ENCODE measurements around the gene CCDC185.
A peak's percentile ranks its signal among the peaks of the same experiment; 100 is the strongest.

The CCDC185 gene

GRCh38 chr1:223393275-223394214 lies at the start of gene CCDC185:
Gene CCDC185, plus strand, starts transcription at chr1:223393415. Its CDS starts 61 bp downstream, at chr1:223393476.
- no peak for DNase-seq (ENCODE audit: low read depth)

DNA sequence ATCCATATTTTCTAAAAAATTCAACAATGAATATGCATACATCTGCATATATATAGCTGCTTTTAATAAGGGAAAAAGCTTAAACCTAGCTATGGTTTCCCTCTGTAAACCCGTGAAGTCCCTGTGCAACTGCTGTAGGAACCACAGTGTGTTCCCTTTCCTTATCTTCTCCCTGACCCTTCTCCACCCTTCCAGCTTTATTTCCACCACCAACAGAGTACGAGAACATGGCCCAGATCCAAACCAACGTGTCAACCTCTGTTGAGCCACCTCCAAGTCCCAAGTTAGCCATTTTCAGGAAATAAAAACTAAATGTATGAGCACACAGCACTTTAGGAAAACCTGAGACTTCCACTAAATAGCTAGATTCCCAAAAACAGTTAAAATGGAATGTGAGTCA lies 49.5 kb upstream of the CCDC185 start:
- DNase-seq (ENCODE audit: low read depth): no peak

- no peak for DNase-seq (ENCODE audit: low read depth)
These were observed 48.7 kb upstream of the CCDC185 start for GRCh38 chr1:223344491-223344890.

DNA sequence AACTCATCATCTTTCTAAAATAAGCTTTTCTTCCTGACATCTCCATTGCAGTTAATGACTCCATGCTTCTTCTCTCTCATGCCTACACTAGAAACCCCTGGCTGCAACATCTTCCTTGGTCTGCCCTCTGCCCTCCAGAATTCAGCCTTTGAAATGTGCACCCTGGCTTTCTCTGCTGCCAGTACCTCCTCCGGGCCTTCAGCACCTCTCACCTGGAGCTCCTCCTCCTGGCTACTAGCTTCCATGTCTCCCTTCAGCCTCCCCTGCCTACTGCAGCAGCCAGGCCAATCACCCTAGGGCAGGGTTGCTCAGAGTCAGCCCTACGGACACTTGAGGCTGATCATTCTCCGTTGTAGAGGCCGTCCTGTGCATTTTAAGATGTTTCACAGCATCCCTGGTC lies 47.5 kb upstream of the CCDC185 start:
- DNase-seq (ENCODE audit: low read depth): no peak

- DNase-seq (ENCODE audit: low read depth): no peak
These were observed 46.9 kb upstream of the CCDC185 start for GRCh38 chr1:223346311-223346710.

DNA sequence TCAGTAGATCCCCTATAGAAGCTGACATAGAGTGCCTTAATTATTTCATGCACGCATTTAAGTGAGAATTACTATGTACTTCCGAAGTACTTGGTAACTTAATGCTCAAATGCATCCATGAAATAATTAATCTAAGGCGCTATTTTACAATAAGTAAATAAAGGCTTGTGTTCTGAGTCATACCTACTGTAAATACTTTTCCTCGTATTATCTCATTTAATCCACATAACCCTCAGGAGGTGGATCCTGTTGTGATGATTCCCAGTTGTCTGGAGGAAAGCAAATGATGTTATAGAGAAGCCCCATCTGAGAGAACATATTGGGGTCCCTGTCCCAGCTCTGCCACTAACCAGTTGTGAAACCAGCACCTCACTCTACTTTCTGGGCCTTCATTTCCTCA lies 45.6 kb upstream of the CCDC185 start:
- no peak for DNase-seq (ENCODE audit: low read depth)

DNA sequence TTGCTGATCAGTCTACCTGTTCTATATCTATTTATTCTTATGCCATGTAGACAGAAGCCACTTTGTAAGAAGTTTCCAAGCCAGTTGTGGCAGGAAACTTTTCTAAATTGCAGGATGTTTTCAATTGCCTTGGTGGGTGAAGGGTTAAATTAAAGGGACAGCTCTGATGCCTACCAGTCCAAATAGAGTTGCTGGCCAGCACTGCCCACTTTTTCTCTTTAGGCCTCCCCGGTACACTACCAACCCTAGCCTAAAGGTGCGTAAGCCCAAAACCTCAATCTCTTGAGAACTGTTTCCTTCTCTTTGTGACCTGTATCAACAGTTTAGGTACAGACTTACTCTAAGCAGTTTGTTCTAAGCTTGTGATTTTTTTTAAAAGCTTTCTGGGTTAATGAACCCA lies 44.8 kb upstream of the CCDC185 start:
- no peak for DNase-seq (ENCODE audit: low read depth)

GRCh38 chr1:223349241-223349640 lies 44.0 kb upstream of the CCDC185 start:
- DNase-seq (ENCODE audit: low read depth): no peak

DNA sequence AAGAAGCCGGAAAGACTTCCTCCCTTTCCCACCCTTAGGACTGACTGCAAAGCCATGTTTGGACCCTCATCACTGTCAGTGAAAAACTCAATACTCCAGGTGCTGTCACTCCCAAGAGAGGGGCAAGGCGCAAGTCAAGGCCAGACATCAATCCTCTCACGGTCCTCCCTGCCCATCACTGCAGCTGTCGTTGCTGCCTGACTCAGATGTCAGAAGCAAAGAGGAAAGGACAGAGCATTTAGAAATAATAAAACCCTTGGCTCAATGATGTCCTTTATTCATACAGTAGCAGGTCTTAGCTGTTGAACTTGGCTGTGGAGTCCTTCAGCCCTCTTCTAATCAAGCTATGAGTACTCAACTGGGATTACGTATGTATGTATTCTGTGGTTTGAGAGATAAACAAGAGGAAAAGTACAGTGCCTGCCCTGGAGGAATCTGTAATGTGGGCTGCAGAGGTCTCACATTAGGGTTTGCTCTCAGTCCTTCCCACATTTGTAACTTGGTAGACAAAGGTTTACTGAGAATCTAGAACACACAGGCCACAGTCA lies 42.8 kb upstream of the CCDC185 start:
- no peak for DNase-seq (ENCODE audit: low read depth)

DNA sequence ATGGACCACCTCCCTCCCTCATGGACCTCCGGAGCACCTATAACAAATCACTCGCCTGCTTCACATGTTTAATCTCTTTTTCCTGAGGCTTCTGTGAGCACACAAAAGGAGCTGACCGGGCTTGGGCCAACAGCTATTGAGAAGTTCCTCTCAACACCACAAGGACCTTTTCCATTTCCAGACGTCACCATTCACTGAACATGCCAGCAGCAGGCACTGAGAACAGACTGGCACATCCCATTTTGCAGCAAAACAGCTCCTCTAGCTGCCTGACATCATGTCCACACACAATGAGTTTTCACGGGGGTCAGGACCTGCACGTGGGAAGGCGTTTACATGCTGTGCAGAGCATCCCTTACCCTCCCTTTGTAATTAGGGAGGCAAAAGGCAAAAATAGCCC lies 40.3 kb upstream of the CCDC185 start:
- no peak for DNase-seq (ENCODE audit: low read depth)

- no peak for DNase-seq (ENCODE audit: low read depth)
These were observed 39.3 kb upstream of the CCDC185 start for GRCh38 chr1:223353939-223354338.

- no peak for DNase-seq (ENCODE audit: low read depth)
These were observed 37.5 kb upstream of the CCDC185 start for GRCh38 chr1:223355699-223356098.

- no peak for DNase-seq (ENCODE audit: low read depth)
These were observed 34.4 kb upstream of the CCDC185 start for GRCh38 chr1:223358826-223359225.

- DNase-seq (ENCODE audit: low read depth): peak; percentile 13
These were observed 30.0 kb upstream of the CCDC185 start for GRCh38 chr1:223363057-223363855.

DNA sequence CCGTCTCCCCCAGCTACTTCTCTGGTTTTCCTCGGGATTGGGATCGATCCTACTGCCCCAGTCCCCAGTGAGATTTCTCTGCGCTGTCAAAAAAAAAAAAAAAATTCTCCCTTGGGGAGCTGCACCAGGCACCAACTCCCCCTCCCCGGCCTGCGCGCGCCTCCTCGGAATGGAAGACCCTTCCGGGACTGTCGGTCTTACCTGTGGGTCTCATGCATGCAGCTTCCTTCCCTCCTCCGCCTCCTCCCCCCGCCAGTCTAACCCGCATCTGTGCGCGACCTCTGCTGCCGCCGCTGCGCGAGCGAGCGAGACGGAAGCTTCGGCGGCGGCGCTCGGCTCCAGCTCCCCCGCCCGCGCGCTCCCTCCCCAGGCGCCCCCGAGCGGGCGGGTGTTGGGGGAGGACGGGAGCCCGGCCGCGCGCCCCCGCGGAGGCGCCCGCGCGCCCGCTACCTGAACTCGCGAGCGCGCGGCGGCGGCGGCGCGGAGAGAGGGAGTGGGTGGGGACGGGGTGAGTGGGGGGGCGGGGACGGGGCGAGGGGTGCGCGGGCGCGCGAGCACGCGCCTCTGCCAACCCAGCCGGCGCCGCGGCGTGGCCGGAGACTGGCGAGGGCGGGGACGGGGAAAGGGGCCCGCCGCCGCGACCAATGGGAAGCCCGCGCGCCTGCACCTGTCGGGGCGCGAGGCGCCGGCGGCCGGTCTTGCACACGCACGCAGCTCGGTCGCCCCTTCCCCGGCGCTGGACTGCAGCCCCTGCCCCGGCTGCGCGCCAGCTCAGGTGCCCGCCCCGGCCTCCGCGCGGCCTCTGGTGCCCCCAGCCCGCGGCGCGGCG lies 29.1 kb upstream of the CCDC185 start, which contains the start of gene SUSD4:
TSS of gene SUSD4 (minus strand) at position 321 of the 829 bp plus-strand sequence. CDS start 751 bp downstream, outside the sequence.
- DNase-seq (ENCODE audit: low read depth): peak; percentile 73

DNA sequence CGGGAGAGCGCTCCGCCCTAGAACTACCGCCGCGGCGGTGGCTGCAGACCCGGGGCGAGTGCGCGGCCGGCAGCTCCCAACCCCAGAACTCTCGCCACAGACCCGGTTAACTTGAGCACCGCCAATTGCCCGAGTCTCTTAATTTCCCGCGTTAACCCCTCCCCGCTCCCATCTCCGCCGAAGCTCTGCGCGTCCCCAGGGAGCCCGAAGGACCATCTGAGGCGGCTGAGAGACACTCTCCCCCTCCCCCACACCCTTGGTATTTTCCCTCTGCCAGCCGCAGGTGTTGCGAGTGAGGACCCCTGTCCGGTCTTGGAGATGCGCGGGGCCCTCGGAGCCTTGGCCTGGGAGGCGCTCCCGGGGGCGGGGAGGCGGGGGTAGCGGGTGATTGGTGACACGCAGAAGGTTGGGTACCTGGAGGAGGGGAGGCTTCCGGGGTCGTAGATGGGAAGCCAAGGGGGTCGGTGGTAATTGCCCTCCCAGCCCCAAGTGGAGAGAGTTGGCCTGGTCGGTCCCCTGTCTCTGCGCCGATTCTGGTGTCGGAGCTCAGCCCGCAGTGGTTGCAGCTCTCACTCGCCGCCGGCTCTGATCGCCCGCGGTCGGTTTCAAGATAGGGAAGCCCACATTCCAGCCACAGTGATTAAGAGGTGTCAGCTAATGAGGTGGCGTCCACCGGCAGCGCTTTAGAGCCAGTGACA lies 28.4 kb upstream of the CCDC185 start:
- peak; percentile 3 for DNase-seq (ENCODE audit: low read depth)

- no peak for DNase-seq (ENCODE audit: low read depth)
These were observed 19.1 kb upstream of the CCDC185 start for GRCh38 chr1:223374064-223374610.

- no peak for DNase-seq (ENCODE audit: low read depth)
These were observed 14.5 kb upstream of the CCDC185 start for GRCh38 chr1:223378754-223379153.

GRCh38 chr1:223386013-223386412 lies 7.2 kb upstream of the CCDC185 start:
- DNase-seq (ENCODE audit: low read depth): no peak

DNA sequence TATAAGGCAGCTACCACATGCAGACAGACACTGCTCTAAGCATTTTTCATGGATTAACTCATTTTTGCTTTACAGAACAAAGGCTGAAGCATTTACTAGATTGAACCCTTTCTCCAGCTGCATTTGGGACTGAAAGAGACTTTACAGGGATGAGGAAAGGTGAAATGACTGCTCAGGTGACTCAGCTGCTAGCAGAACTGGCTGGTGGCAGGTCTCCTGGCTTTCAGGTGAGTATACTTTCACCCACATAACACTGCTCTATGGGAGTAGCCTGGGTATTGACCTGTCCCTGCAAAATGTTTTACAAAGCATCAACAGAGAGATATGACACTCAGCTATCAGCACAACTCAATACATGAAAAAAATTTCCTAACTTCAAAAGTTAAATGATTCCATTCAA lies 2.6 kb upstream of the CCDC185 start:
- no peak for DNase-seq (ENCODE audit: low read depth)

DNA sequence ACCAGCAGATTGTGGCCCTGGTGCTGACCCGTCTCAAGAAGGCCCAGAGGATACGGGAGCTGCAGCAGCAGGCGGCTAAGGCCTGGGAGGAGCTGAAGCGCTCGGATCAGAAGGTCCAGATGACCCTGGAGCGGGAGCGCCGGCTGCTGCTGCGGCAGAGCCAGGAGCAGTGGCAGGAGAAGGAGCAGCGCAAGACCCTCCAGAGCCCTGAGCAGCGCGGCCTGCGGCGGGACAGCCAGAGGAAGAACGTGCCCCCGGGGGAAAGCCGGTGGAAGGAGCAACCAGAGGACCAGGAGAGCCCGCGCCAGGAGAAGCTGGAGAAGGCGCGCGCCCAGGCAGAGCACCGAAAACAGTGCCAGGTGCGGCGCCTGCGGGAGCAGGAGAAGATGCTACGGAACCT lies 1.0 kb downstream of the CCDC185 start:
- DNase-seq (ENCODE audit: low read depth): no peak
